Globus pallidus (tissue), 1 donor: ENCODE data around the gene TOX3.

Experiments
- DNase-seq: peaks from one replicate; pipeline ENCODE4 v3.0.0-alpha.2; 2015; ENCODE audit warnings: low spot score

TOX3 gene

GRCh38 chr16:52492789-52493357 is 54.1 kb downstream of the TOX3 start:
- no peak for DNase-seq

GRCh38 chr16:52491216-52491615 is 55.7 kb downstream of the TOX3 start:
- DNase-seq = peak; percentile 63

GRCh38 chr16:52489894-52490293 is 57.0 kb downstream of the TOX3 start:
- no peak for DNase-seq

GRCh38 chr16:52488837-52489289 is 58.1 kb downstream of the TOX3 start:
- no peak for DNase-seq

- no peak for DNase-seq
These were observed 59.0 kb downstream of the TOX3 start for GRCh38 chr16:52487849-52488457.

GRCh38 chr16:52480237-52480636 is 66.7 kb downstream of the TOX3 start:
- no peak for DNase-seq

GRCh38 chr16:52476111-52476510 is 70.8 kb downstream of the TOX3 start:
- no peak for DNase-seq

- DNase-seq = no peak
These were observed 72.3 kb downstream of the TOX3 start for GRCh38 chr16:52474679-52475078.

GRCh38 chr16:52473096-52473495 is 73.8 kb downstream of the TOX3 start:
- DNase-seq = no peak

- DNase-seq = no peak
These were observed 75.1 kb downstream of the TOX3 start for GRCh38 chr16:52471650-52472370.

GRCh38 chr16:52470585-52470984 is 76.4 kb downstream of the TOX3 start:
- no peak for DNase-seq

GRCh38 chr16:52469775-52470174 is 77.2 kb downstream of the TOX3 start:
- DNase-seq = no peak

GRCh38 chr16:52469091-52469490 is 77.9 kb downstream of the TOX3 start:
- no peak for DNase-seq

- no peak for DNase-seq
These were observed 79.2 kb downstream of the TOX3 start for GRCh38 chr16:52467753-52468152.

GRCh38 chr16:52466994-52467393 is 79.9 kb downstream of the TOX3 start:
- DNase-seq = no peak

GRCh38 chr16:52465711-52466267 is 81.2 kb downstream of the TOX3 start:
- no peak for DNase-seq

- no peak for DNase-seq
These were observed 83.0 kb downstream of the TOX3 start for GRCh38 chr16:52463904-52464303.

- DNase-seq = no peak
These were observed 84.1 kb downstream of the TOX3 start for GRCh38 chr16:52462816-52463215.

- no peak for DNase-seq
These were observed 86.2 kb downstream of the TOX3 start for GRCh38 chr16:52460639-52461178.

GRCh38 chr16:52456368-52456767 is 90.6 kb downstream of the TOX3 start:
- peak; percentile 63 for DNase-seq

- DNase-seq = no peak
These were observed 91.2 kb downstream of the TOX3 start for GRCh38 chr16:52455549-52456277.

- no peak for DNase-seq
These were observed 93.3 kb downstream of the TOX3 start for GRCh38 chr16:52453644-52454043.
